A549 treated with RU486 at 1 μM for 4 hours (cell line): ENCODE data around the gene GNG3. TPM values are rescaled to one million over a fixed set of nuclear protein-coding genes. Genes with fewer than 3 reads are reported as not detected.

ENCODE experiments used
- total RNA-seq: library from RNA; stranded (reverse); fragments of 200-300 nt; extraction: Qiagen RNA extraction; gene quantifications from 5 replicates; pipeline ENCODE4 v1.2.3, GENCODE V29; 2022; ENCODE audit warnings: low read depth

GNG3 gene
- total RNA-seq: not detected in 5 replicates

GRCh38 chr11:62707277-62707861 is at the start of gene GNG3, which contains the start of gene BSCL2:
Gene GNG3, plus strand, starts transcription at chr11:62707676. Its CDS starts 620 bp downstream, at chr11:62708296.
Gene BSCL2, minus strand, starts transcription at chr11:62707424. Its CDS starts 229 bp downstream, at chr11:62707195.

DNA sequence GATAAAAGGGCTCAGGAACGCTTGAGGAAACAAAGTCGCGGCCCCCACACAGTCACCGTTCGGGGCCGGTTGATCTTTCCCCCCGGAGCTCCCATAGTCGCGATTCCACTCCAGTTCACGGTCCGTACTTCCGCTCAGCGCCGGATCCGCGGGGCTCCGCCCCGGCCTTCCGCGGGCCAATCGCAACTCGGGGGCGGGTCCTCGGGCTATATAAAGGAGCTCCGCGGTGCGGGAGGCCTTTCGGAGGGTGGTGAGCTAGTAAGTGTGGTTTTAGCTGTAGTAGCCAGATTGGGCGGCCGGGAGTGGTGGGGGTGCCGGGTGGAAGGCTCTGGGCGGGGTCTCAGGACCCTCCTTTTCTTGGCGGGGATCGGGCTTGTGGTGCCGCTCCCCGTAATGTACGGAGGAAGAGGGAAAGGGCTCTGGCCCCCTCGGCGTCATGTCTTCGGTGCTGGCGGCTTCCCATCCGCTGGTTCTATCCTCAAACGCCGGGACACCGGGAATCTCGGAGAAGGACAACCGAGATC is 42.3 kb upstream of the GNG3 start, which contains the start of the genes C11orf98 and CSKMT:
TSS of gene C11orf98 (minus strand) at position 136 of the 524 bp plus-strand sequence. CDS start at position 95, 41 bp downstream.
TSS of gene CSKMT (plus strand) at position 238 of the 524 bp plus-strand sequence. CDS start 568 bp downstream, outside the sequence.

DNA sequence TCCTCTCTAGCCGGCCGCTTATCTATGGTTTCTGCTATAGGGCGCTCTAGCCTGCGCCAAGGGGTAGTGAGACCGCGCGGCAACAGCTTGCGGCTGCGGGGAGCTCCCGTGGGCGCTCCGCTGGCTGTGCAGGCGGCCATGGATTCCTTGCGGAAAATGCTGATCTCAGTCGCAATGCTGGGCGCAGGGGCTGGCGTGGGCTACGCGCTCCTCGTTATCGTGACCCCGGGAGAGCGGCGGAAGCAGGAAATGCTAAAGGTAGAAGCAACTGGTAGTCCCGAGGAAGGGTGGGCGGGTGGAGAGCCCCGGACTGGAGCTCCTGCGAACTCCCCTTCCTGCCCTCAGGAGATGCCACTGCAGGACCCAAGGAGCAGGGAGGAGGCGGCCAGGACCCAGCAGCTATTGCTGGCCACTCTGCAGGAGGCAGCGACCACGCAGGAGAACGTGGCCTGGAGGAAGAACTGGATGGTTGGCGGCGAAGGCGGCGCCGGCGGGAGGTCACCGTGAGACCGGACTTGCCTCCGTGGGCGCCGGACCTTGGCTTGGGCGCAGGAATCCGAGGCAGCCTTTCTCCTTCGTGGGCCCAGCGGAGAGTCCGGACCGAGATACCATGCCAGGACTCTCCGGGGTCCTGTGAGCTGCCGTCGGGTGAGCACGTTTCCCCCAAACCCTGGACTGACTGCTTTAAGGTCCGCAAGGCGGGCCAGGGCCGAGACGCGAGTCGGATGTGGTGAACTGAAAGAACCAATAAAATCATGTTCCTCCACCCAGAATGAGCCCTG is 35.7 kb upstream of the GNG3 start, which contains the start of the genes LBHD1 and UQCC3:
TSS of gene LBHD1 (minus strand) at position 660 of the 782 bp plus-strand sequence. CDS start 2,236 bp downstream, outside the sequence.
TSS of gene UQCC3 (plus strand) at position 66 of the 782 bp plus-strand sequence. CDS start at position 139, 73 bp downstream.

DNA sequence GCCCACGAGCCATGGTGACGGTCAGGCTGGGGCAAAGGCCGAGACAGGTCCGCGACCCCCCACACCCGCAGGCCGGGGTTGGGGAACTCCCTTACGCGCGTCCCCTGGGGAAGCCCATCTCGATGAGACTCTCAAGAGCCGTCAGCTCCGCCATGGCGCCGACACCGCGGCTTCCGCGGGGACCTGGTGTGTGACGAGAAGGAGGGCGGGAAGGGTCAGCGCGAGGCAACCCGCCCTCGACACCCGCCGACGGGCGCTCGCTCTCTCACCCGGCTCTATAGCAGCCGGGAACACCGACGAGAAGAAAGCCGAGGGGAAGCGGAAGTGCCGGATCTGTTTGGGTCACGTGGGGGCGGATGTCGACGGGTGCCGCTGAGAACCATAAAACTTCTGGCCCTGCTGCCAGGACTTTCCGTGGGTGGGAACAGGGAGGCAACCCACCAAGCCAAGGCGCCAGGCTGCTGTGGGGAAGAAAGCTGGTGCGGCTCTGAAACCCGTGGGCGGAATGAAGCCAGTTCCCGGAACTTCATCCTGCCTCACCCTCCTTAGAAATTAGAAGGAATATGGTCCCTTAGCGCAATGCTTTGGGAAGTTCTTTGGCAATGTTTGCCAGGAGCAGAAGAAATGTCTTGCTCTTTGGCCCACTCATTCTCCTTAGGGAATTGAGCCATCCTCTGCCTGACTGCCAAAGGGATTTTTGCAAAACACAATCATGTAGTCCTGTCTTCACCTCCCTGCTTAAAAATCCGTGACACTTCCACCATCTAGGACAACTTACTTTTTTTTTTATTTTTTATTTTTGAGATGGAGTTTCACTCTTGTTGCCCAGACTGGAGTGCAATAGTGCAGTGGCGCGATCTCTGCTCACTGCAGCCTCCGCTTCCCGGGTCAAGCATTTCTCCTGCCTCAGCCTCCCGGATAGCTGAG is 28.4 kb upstream of the GNG3 start, which contains the start of gene UBXN1:
TSS of gene UBXN1 (minus strand) at position 304 of the 927 bp plus-strand sequence. CDS start at position 154, 150 bp downstream.

DNA sequence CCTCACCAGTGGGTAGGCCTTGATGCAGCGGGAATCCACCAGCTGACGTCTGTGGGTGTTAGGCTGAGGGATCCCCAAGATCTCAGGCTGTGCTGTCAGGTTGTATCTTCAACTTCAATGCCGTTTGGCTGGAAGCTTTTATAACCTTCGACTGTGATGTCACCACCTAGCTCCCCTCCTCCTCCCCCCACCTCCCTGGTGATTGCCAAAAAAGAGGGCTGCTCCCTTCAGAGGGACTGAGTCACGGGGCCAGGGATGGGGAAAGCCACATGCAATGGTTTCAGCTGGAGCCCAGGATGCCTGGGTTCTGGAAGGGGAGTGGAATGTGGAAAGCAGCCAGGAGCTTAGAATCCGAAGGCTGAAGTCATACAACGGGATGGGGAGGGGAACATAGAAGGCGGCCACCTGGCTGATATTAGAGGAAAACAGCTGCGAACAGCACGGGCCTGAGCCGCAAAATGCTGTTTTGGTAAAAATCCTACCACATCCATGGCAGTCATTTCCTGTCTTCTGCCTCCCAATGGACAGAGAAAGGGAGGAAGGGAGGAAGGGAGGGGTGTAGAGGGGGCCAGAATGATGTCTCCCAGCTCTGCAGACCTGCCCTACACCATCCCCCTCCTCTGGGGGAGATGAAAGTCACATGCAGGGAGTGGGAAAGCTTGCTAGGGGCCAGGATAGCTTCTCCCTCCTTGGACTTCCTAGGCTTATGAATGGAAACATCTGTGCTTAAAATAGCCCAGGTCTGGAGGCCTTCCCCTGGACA is 17.9 kb upstream of the GNG3 start, which contains the start of gene LRRN4CL:
TSS of gene LRRN4CL (minus strand) at position 110 of the 763 bp plus-strand sequence. CDS start 1,022 bp downstream, outside the sequence.

GRCh38 chr11:62727165-62727871 is 19.8 kb downstream of the GNG3 start, which contains the start of gene HNRNPUL2:
Gene HNRNPUL2, minus strand, starts transcription at chr11:62727457. Its CDS starts 301 bp downstream, at chr11:62727156.

GRCh38 chr11:62728171-62728988 is 20.9 kb downstream of the GNG3 start, which contains the start of gene TTC9C:
Gene TTC9C, plus strand, starts transcription at chr11:62728486. Its CDS starts 363 bp downstream, at chr11:62728849.

GRCh38 chr11:62753736-62754603 is 46.5 kb downstream of the GNG3 start, which contains the start of gene ZBTB3:
Gene ZBTB3, minus strand, starts transcription at chr11:62754160. Its CDS starts 496 bp downstream, at chr11:62753664.

Other genes starting within 250 kb of the GNG3 start
- gene AHNAK, start 160.9 kb upstream of the GNG3 start, total RNA-seq: 186 to 202 TPM (median 195 TPM) in 5 replicates
- gene EEF1G, start 133.8 kb upstream of the GNG3 start, total RNA-seq: 1,853 to 2,125 TPM (median 1,992 TPM) in 5 replicates
- 11.5 to 15.8 TPM (median 13.0 TPM) in 5 replicates for gene TUT1, start 116.2 kb upstream of the GNG3 start, total RNA-seq
- gene MTA2, start 105.8 kb upstream of the GNG3 start, total RNA-seq: 83.9 to 88.1 TPM (median 84.8 TPM) in 5 replicates
- 15.6 to 28.5 TPM (median 24.4 TPM) in 5 replicates for gene EML3, start 94.9 kb upstream of the GNG3 start, total RNA-seq
- 2.6 to 4.7 TPM (median 3.8 TPM) in 5 replicates for gene ROM1, start 94.4 kb upstream of the GNG3 start, total RNA-seq
- 38.7 to 56.9 TPM (median 51.6 TPM) in 5 replicates for gene B3GAT3, start 85.7 kb upstream of the GNG3 start, total RNA-seq
- gene GANAB, start 61.1 kb upstream of the GNG3 start, total RNA-seq: 241 to 274 TPM (median 257 TPM) in 5 replicates
- gene INTS5, start 54.4 kb upstream of the GNG3 start, total RNA-seq: 15.2 to 22.5 TPM (median 21.2 TPM) in 5 replicates
- gene C11orf98, start 42.5 kb upstream of the GNG3 start, total RNA-seq: 130 to 179 TPM (median 143 TPM) in 5 replicates
- gene CSKMT, start 42.4 kb upstream of the GNG3 start, total RNA-seq: 11.1 to 17.8 TPM (median 15.6 TPM) in 5 replicates
- gene UQCC3, start 36.0 kb upstream of the GNG3 start, total RNA-seq: 24.4 to 38.3 TPM (median 37.7 TPM) in 5 replicates
- 5.0 to 5.5 TPM (median 5.2 TPM) in 5 replicates for gene LBHD1, start 35.4 kb upstream of the GNG3 start, total RNA-seq
- gene UBXN1, start 28.6 kb upstream of the GNG3 start, total RNA-seq: 108 to 131 TPM (median 123 TPM) in 5 replicates
- 0.07 to 0.13 TPM (median 0.13 TPM) in 3 of 5 replicates, not detected in the others for gene LRRN4CL, start 18.1 kb upstream of the GNG3 start, total RNA-seq
- 55.6 to 100 TPM (median 73.5 TPM) in 5 replicates for gene BSCL2, start 252 bp upstream of the GNG3 start, total RNA-seq
- 35.2 to 46.4 TPM (median 41.7 TPM) in 5 replicates for gene HNRNPUL2, start 19.8 kb downstream of the GNG3 start, total RNA-seq
- 29.5 to 36.2 TPM (median 31.1 TPM) in 5 replicates for gene TTC9C, start 20.8 kb downstream of the GNG3 start, total RNA-seq
- 1.6 to 2.6 TPM (median 1.8 TPM) in 5 replicates for gene ZBTB3, start 46.5 kb downstream of the GNG3 start, total RNA-seq
- gene POLR2G, start 53.9 kb downstream of the GNG3 start, total RNA-seq: 167 to 202 TPM (median 180 TPM) in 5 replicates
- gene TAF6L, start 63.7 kb downstream of the GNG3 start, total RNA-seq: 11.5 to 18.4 TPM (median 15.2 TPM) in 5 replicates
- 67.2 to 92.9 TPM (median 90.6 TPM) in 5 replicates for gene TMEM179B, start 79.7 kb downstream of the GNG3 start, total RNA-seq
- 18.1 to 30.6 TPM (median 28.2 TPM) in 5 replicates for gene TMEM223, start 84.3 kb downstream of the GNG3 start, total RNA-seq
- 45.5 to 57.5 TPM (median 52.4 TPM) in 5 replicates for gene NXF1, start 97.8 kb downstream of the GNG3 start, total RNA-seq
- 19.1 to 27.8 TPM (median 25.8 TPM) in 5 replicates for gene STX5, start 124.4 kb downstream of the GNG3 start, total RNA-seq
- not detected in 5 replicates for gene TEX54, start 125.2 kb downstream of the GNG3 start, total RNA-seq
- 72.4 to 87.2 TPM (median 85.8 TPM) in 5 replicates for gene WDR74, start 131.9 kb downstream of the GNG3 start, total RNA-seq
- gene SLC3A2, start 173.2 kb downstream of the GNG3 start, total RNA-seq: 882 to 1,078 TPM (median 1,030 TPM) in 5 replicates
- 0.05 TPM in 1 of 5 replicates, not detected in the others for gene CHRM1, start 213.7 kb downstream of the GNG3 start, total RNA-seq